Activated T-helper 1 cell treated with anti-CD3 and anti-CD28 coated beads, Interleukin-12 subunit alpha, Interleukin-12 subunit beta, Interleukin-2, Interleukin-4 antibody, amounts not matched to agents 30 ng/mL and 10 ng/mL and 1 ng/mL, durations not matched to agents 14 hours and 24 hours and 36 hours (primary cell): Measurements from ENCODE around the gene CEP43. TPM values are rescaled to one million over a fixed set of nuclear protein-coding genes. Genes with fewer than 3 reads are reported as not detected.

Source experiments
- DNase-seq: peaks from one replicate; pipeline ENCODE4 v3.0.0; 2021; ENCODE audit warnings: low spot score
- H3K27ac Mint-ChIP-seq: one replicate; pipeline ENCODE4 v1.8.0; 2021; ENCODE audit warnings: mild to moderate bottlenecking, mixed read lengths
- H3K27me3 Mint-ChIP-seq: one replicate; pipeline ENCODE4 v1.8.0; 2022; ENCODE audit warnings: mild to moderate bottlenecking, moderate library complexity, mixed read lengths; ENCODE audit not compliant: insufficient read depth
- H3K36me3 Mint-ChIP-seq: one replicate; pipeline ENCODE4 v1.8.0; 2021; ENCODE audit warnings: low read depth, mixed read lengths
- H3K4me1 Mint-ChIP-seq: one replicate; pipeline ENCODE4 v1.8.0; 2021; ENCODE audit warnings: low read depth, mixed read lengths
- H3K4me3 Mint-ChIP-seq: one replicate; pipeline ENCODE4 v1.8.0; 2021; ENCODE audit warnings: mild to moderate bottlenecking, moderate library complexity, mixed read lengths
- H3K9me3 Mint-ChIP-seq: one replicate; pipeline ENCODE4 v1.8.0; 2021; ENCODE audit warnings: mixed read lengths
- intact Hi-C: fragments of 100-400 bp; cut with micrococcal nuclease; formaldehyde crosslinking; loops from one replicate; pipeline ENCODE4 v1.15.1; 2024
- total RNA-seq: library from RNA; stranded (reverse); gene quantifications from 2 replicates; pipeline ENCODE4 v1.2.3, GENCODE V29; 2022

CEP43 gene
- total RNA-seq, 1 donor from 2014 or later = 21.4 TPM

- intact Hi-C loops = no loop called here
- no peaks in the 10 kb centered on the region for H3K9me3 Mint-ChIP-seq
- no peak for DNase-seq
- peak overlapping the region; percentile 90 for H3K4me3 Mint-ChIP-seq
- H3K4me1 Mint-ChIP-seq = peaks cover 31% of the 10 kb centered on the region
- peaks cover 21% of the 10 kb centered on the region for H3K36me3 Mint-ChIP-seq
- no peak overlapping the region for H3K27ac Mint-ChIP-seq
- no peaks in the 10 kb centered on the region for H3K27me3 Mint-ChIP-seq
Measured at GRCh38 chr6:167000759-167001158, 1.6 kb downstream of the CEP43 start.

GRCh38 chr6:167005350-167006159, 6.4 kb downstream of the CEP43 start:
- Mint-ChIP-seq H3K4me3 (no peak overlapping the region), H3K27ac (no peak overlapping the region), H3K9me3 (no peaks in the 10 kb centered on the region), H3K36me3 (peaks cover 38% of the 10 kb centered on the region), H3K4me1 (peaks cover 15% of the 10 kb centered on the region), H3K27me3 (no peaks in the 10 kb centered on the region)
- DNase-seq = no peak
- intact Hi-C loops = no loop called here

- H3K9me3 Mint-ChIP-seq = no peaks in the 10 kb centered on the region
Measured at GRCh38 chr6:167007985-167008384, 8.8 kb downstream of the CEP43 start.

GRCh38 chr6:167013067-167013466, 13.9 kb downstream of the CEP43 start:
- Mint-ChIP-seq H3K27me3 (no peaks in the 10 kb centered on the region), H3K4me1 (no peaks in the 10 kb centered on the region), H3K36me3 (peaks cover 37% of the 10 kb centered on the region), H3K27ac (no peak overlapping the region), H3K4me3 (no peak overlapping the region), H3K9me3 (no peaks in the 10 kb centered on the region)
- intact Hi-C loops = no loop called here
- DNase-seq = no peak

More at GRCh38 chr6:167007985-167008384, 8.8 kb downstream of the CEP43 start:
- no peak overlapping the region for H3K4me3 Mint-ChIP-seq
- H3K27ac Mint-ChIP-seq = no peak overlapping the region
- H3K36me3 Mint-ChIP-seq = peaks cover 43% of the 10 kb centered on the region
- H3K27me3 Mint-ChIP-seq = no peaks in the 10 kb centered on the region
- no peaks in the 10 kb centered on the region for H3K4me1 Mint-ChIP-seq
- intact Hi-C loops = no loop called here
- DNase-seq = no peak

GRCh38 chr6:167013946-167014345, 14.7 kb downstream of the CEP43 start:
- Mint-ChIP-seq H3K4me3 (no peak overlapping the region), H3K27me3 (no peaks in the 10 kb centered on the region)
- intact Hi-C loops = no loop called here

GRCh38 chr6:167015302-167015701, 16.1 kb downstream of the CEP43 start:
- Mint-ChIP-seq H3K27me3 (no peaks in the 10 kb centered on the region), H3K4me1 (no peaks in the 10 kb centered on the region), H3K27ac (no peak overlapping the region), H3K4me3 (no peak overlapping the region), H3K9me3 (no peaks in the 10 kb centered on the region), H3K36me3 (peaks cover 31% of the 10 kb centered on the region)
- DNase-seq = no peak
- intact Hi-C loops = no loop called here

More at GRCh38 chr6:167013946-167014345, 14.7 kb downstream of the CEP43 start:
- H3K4me1 Mint-ChIP-seq = no peaks in the 10 kb centered on the region
- H3K27ac Mint-ChIP-seq = no peak overlapping the region
- no peak for DNase-seq
- H3K9me3 Mint-ChIP-seq = no peaks in the 10 kb centered on the region
- H3K36me3 Mint-ChIP-seq = peaks cover 36% of the 10 kb centered on the region

GRCh38 chr6:167020206-167020605, 21.0 kb downstream of the CEP43 start:
- Mint-ChIP-seq H3K4me3 (no peak overlapping the region), H3K27ac (no peak overlapping the region), H3K27me3 (no peaks in the 10 kb centered on the region), H3K36me3 (peaks cover 14% of the 10 kb centered on the region), H3K4me1 (no peaks in the 10 kb centered on the region), H3K9me3 (no peaks in the 10 kb centered on the region)
- no peak for DNase-seq
- intact Hi-C loops = no loop called here

GRCh38 chr6:167027308-167027707, 28.1 kb downstream of the CEP43 start:
- Mint-ChIP-seq H3K27me3 (no peaks in the 10 kb centered on the region), H3K27ac (no peak overlapping the region), H3K36me3 (peaks cover 35% of the 10 kb centered on the region), H3K4me3 (no peak overlapping the region), H3K4me1 (no peaks in the 10 kb centered on the region), H3K9me3 (no peaks in the 10 kb centered on the region)
- intact Hi-C loops = no loop called here
- no peak for DNase-seq

- H3K27ac Mint-ChIP-seq = no peak overlapping the region
- intact Hi-C loops = no loop called here
- H3K4me1 Mint-ChIP-seq = no peaks in the 10 kb centered on the region
- no peak overlapping the region for H3K4me3 Mint-ChIP-seq
- DNase-seq = no peak
- no peaks in the 10 kb centered on the region for H3K27me3 Mint-ChIP-seq
- no peaks in the 10 kb centered on the region for H3K9me3 Mint-ChIP-seq
- peaks cover 34% of the 10 kb centered on the region for H3K36me3 Mint-ChIP-seq
Measured at GRCh38 chr6:167027772-167028171, 28.6 kb downstream of the CEP43 start.

GRCh38 chr6:167030222-167031072, 31.2 kb downstream of the CEP43 start:
- Mint-ChIP-seq H3K4me1 (no peaks in the 10 kb centered on the region), H3K9me3 (no peaks in the 10 kb centered on the region), H3K36me3 (peaks cover 41% of the 10 kb centered on the region), H3K4me3 (no peak overlapping the region), H3K27me3 (no peaks in the 10 kb centered on the region), H3K27ac (no peak overlapping the region)
- intact Hi-C loops = no loop called here
- no peak for DNase-seq

GRCh38 chr6:167031082-167031709, 32.0 kb downstream of the CEP43 start:
- Mint-ChIP-seq H3K36me3 (peaks cover 45% of the 10 kb centered on the region), H3K27ac (no peak overlapping the region)

GRCh38 chr6:167034056-167034455, 34.9 kb downstream of the CEP43 start:
- no peak for DNase-seq
- Mint-ChIP-seq H3K4me1 (peaks cover 12% of the 10 kb centered on the region), H3K4me3 (no peak overlapping the region), H3K9me3 (no peaks in the 10 kb centered on the region), H3K27ac (no peak overlapping the region), H3K36me3 (peaks cover 37% of the 10 kb centered on the region), H3K27me3 (no peaks in the 10 kb centered on the region)
- intact Hi-C loops = no loop called here

More at GRCh38 chr6:167031082-167031709, 32.0 kb downstream of the CEP43 start:
- no peaks in the 10 kb centered on the region for H3K27me3 Mint-ChIP-seq
- no peaks in the 10 kb centered on the region for H3K4me1 Mint-ChIP-seq
- H3K4me3 Mint-ChIP-seq = no peak overlapping the region
- H3K9me3 Mint-ChIP-seq = no peaks in the 10 kb centered on the region
- intact Hi-C loops = no loop called here
- DNase-seq = no peak

- H3K27me3 Mint-ChIP-seq = no peaks in the 10 kb centered on the region
- peaks cover 27% of the 10 kb centered on the region for H3K36me3 Mint-ChIP-seq
- peaks cover 19% of the 10 kb centered on the region for H3K4me1 Mint-ChIP-seq
- H3K9me3 Mint-ChIP-seq = no peaks in the 10 kb centered on the region
- intact Hi-C loops = no loop called here
- H3K4me3 Mint-ChIP-seq = no peak overlapping the region
- no peak for DNase-seq
- H3K27ac Mint-ChIP-seq = no peak overlapping the region
Measured at GRCh38 chr6:167037762-167038161, 38.6 kb downstream of the CEP43 start.
